K562 (cell line): Measurements from ENCODE around the gene SLC34A3. TPM values are rescaled to one million over a fixed set of nuclear protein-coding genes. Genes with fewer than 3 reads are reported as not detected.
A peak's percentile ranks its signal among the peaks of the same experiment; 100 is the strongest.

Experiments
- CBX3 ChIP-seq, 2 experiments: IDR thresholded peaks; 1 replicate in 1 of 2; 2 replicates in 1 of 2; pipeline ENCODE4 v1.6.1; 2012; ENCODE audit warnings: inconsistent platforms in 2 of 2, low read length in 2 of 2, borderline replicate concordance in 1 of 2, control low read depth in 1 of 2
- CTBP1 ChIP-seq: fragments of 450-650 bp; IDR thresholded peaks from 2 replicates; pipeline ENCODE4 v1.6.1; 2016; ENCODE audit warnings: borderline replicate concordance
- FIP1L1 ChIP-seq: fragments of 200-400 bp; formaldehyde crosslinking; IDR thresholded peaks from 2 replicates; pipeline ENCODE4 v1.6.1; 2018; ENCODE audit warnings: mild to moderate bottlenecking, low read depth, low read length; ENCODE audit not compliant: poor library complexity, severe bottlenecking
- GTF2E2 ChIP-seq: fragments of 200-800 bp; sonication (Bioruptor generic); IDR thresholded peaks from 2 replicates; pipeline ENCODE4 v1.6.1; 2016; ENCODE audit warnings: missing genetic modification characterization, missing compliant biosample characterization
- ID3 ChIP-seq, 2 experiments: fragments of 250-450 bp in 1 of 2; fragments of 450-650 bp in 1 of 2; sonication (Bioruptor Pico) in 1 of 2; IDR thresholded peaks; 2 replicates each; pipeline versions ENCODE4 v1.6.1 to v1.8.0; 2016 to 2021; ENCODE audit warnings: mild to moderate bottlenecking in 2 of 2, moderate library complexity in 2 of 2, missing compliant biosample characterization in 1 of 2, missing genetic modification characterization in 1 of 2
- KAT2B ChIP-seq: IDR thresholded peaks from one replicate; pipeline ENCODE4 v1.6.1; 2012; ENCODE audit warnings: low read depth, mild to moderate bottlenecking, control low read depth, inconsistent platforms, low read length, moderate library complexity
- KLF16 ChIP-seq: IDR thresholded peaks from 2 replicates; pipeline ENCODE4 v1.6.1; 2016; ENCODE audit warnings: antibody characterized with exemption
- MTA1 ChIP-seq: fragments of 450-650 bp; IDR thresholded peaks from 2 replicates; pipeline ENCODE4 v1.6.1; 2017; ENCODE audit warnings: borderline replicate concordance
- NR4A1 ChIP-seq, 2 experiments: fragments of 250-450 bp in 1 of 2; fragments of 450-650 bp in 1 of 2; sonication (Bioruptor Pico) in 1 of 2; IDR thresholded peaks; 2 replicates each; pipeline versions ENCODE4 v1.4.0 to v1.6.1; 2016 to 2020; ENCODE audit warnings: mild to moderate bottlenecking in 2 of 2, missing compliant biosample characterization in 1 of 2, missing genetic modification characterization in 1 of 2, moderate library complexity in 1 of 2
- NRF1 ChIP-seq, 2 experiments: fragments of 450-650 bp; IDR thresholded peaks in 1 of 2; conservative IDR thresholded peaks in 1 of 2; 2 replicates each; pipeline ENCODE4 v1.6.1; 2014; ENCODE audit warnings: mild to moderate bottlenecking in 2 of 2
- RBM14 ChIP-seq: fragments of 200-400 bp; formaldehyde crosslinking; IDR thresholded peaks from 2 replicates; pipeline ENCODE4 v1.6.1; 2018; ENCODE audit warnings: low read depth, mild to moderate bottlenecking, low read length, moderate library complexity, borderline replicate concordance; ENCODE audit not compliant: insufficient read depth
- RBM34 ChIP-seq: fragments of 200-400 bp; formaldehyde crosslinking; IDR thresholded peaks from 2 replicates; pipeline ENCODE4 v1.6.1; 2018; ENCODE audit warnings: low read length, borderline replicate concordance; ENCODE audit not compliant: insufficient read depth
- RFX5 ChIP-seq: IDR thresholded peaks from 2 replicates; pipeline ENCODE4 v1.6.1; 2011; ENCODE audit warnings: low read depth, mild to moderate bottlenecking, improper control_type of control experiment, low read length
- SNAPC5 ChIP-seq: fragments of 250-450 bp; sonication (Bioruptor Pico); IDR thresholded peaks from 2 replicates; pipeline ENCODE4 v1.8.0; 2021; ENCODE audit warnings: moderate library complexity, mild to moderate bottlenecking, inconsistent platforms
- TRIM25 ChIP-seq: fragments of 450-650 bp; IDR thresholded peaks from 2 replicates; pipeline ENCODE4 v1.7.0; 2016; ENCODE audit warnings: borderline replicate concordance
- ZBTB9 ChIP-seq: fragments of 450-650 bp; formaldehyde crosslinking; IDR thresholded peaks from 2 replicates; pipeline ENCODE4 v1.4.0; 2020; ENCODE audit warnings: mild to moderate bottlenecking, moderate library complexity
- ZNF263 ChIP-seq: sonication (generic); formaldehyde crosslinking; IDR thresholded peaks from 2 replicates; pipeline ENCODE4 v1.8.0; 2022; ENCODE audit warnings: mild to moderate bottlenecking, missing genetic modification reagents, borderline replicate concordance
- ZNF766 ChIP-seq: fragments of 200-800 bp; sonication (Bioruptor generic); conservative IDR thresholded peaks from 2 replicates; pipeline ENCODE4 v1.6.1; 2016; ENCODE audit warnings: missing genetic modification characterization, missing compliant biosample characterization
- polyA plus RNA-seq, 8 experiments: library from polyadenylated mRNA; depleted of rRNA in 4 of 8; stranded (reverse) in 5 of 8; unstranded in 3 of 8; fragments of >200 nt; fragmentation: Nextera tagmentation in 2 of 8; fragmentation: Illumina TruSeq in 1 of 8; extraction: Ambion mirVana in 2 of 8; extraction: Trizol in 1 of 8; gene quantifications; 2 replicates each; pipeline versions ENCODE4 v1.2.1 to v1.2.3, GENCODE V29; 2011 to 2014; ENCODE audit warnings: inconsistent platforms in 1 of 8, missing spikeins in 1 of 8
- total RNA-seq, 7 experiments: library from RNA; depleted of rRNA in 6 of 7; stranded (reverse); fragments of >200 nt in 6 of 7; fragmentation: Illumina TruSeq in 2 of 7; extraction: Trizol in 2 of 7; gene quantifications; 2 replicates each; pipeline versions ENCODE4 v1.2.1 to v1.2.3, GENCODE V29; 2011 to 2021; ENCODE audit warnings: low replicate concordance in 1 of 7

Gene SLC34A3
- total and polyA plus RNA-seq, 9 of the 15 experiments (the other 6 are each of a cell fraction or from before 2014, with no cell fraction given) = not detected

GRCh38 chr9:137188490-137189296 is 42.0 kb upstream of the SLC34A3 start, which contains the start of the genes ANAPC2 and SSNA1 (continued):
- TF ChIP-seq ID3 (CRISPR knock-in tag; IDR thresholded peaks at IDR 0.05) = no peak
- 0 out of 2 replicates have a peak, but pooled peaks have one; percentile 64 for TF ChIP-seq ID3 (tag; IDR thresholded peaks at IDR 0.05)
- TF ChIP-seq ZNF766 (CRISPR knock-in tag) = peak; percentile 70
- TF ChIP-seq FIP1L1 = no peak
- TF ChIP-seq RBM14 = no peak
- peak in 1 of 2 experiments; percentile 22; a peak in 1 of 3 replicates for TF ChIP-seq CBX3 (IDR thresholded peaks at IDR 0.05; ENCODE audit: borderline replicate concordance in 1 of 2, low read length in 2 of 2)
- no peak for TF ChIP-seq KLF16
- TF ChIP-seq RBM34 = no peak
- TF ChIP-seq MTA1 = peak; percentile 100
- peak; percentile 65 for TF ChIP-seq KAT2B
- TF ChIP-seq GTF2E2 (tag) = no peak; the same call in 1 of the 2 replicates
- TF ChIP-seq ZBTB9 (CRISPR knock-in tag) = peak; percentile 29; the same call in 1 of the 2 replicates
- no peak for TF ChIP-seq NR4A1 (CRISPR knock-in tag; IDR thresholded peaks at IDR 0.05)
- peak; percentile 72; the same call in 1 of the 2 replicates for TF ChIP-seq NR4A1 (tag; IDR thresholded peaks at IDR 0.05)
- TF ChIP-seq RFX5 = no peak
- peak; percentile 91; the same call in 1 of the 2 replicates for TF ChIP-seq CTBP1
- TF ChIP-seq TRIM25 = no peak
- TF ChIP-seq SNAPC5 = no peak
- TF ChIP-seq NRF1 (conservative IDR thresholded peaks at IDR 0.05 in 1 of 2, IDR thresholded peaks at IDR 0.05 in 1 of 2) = peak; percentile 95 to 97
- TF ChIP-seq ZNF263 (CRISPR knock-in tag) = peak; percentile 96
